ENCODE results near the gene TERT.

- TF ChIP-seq CHD1 (IDR thresholded peaks at IDR 0.05; ENCODE audit: low read depth, low read length) (no peak), EZH2 (IDR thresholded peaks at IDR 0.05; ENCODE audit: borderline replicate concordance, control insufficient read depth, low read depth, low read length) (no peak), CTCF (IDR thresholded peaks at IDR 0.05 in 2 of 3, conservative IDR thresholded peaks at IDR 0.05 in 1 of 3; ENCODE audit: control insufficient read depth in 2 of 3, extremely low read depth in 1 of 3, insufficient read depth in 1 of 3, low read depth in 3 of 3, low read length in 3 of 3) (no peak), USF1 (IDR thresholded peaks at IDR 0.05; ENCODE audit: borderline replicate concordance, extremely low read length, insufficient read depth, low read depth, low read length) (no peak), EP300 (IDR thresholded peaks at IDR 0.05; ENCODE audit: borderline replicate concordance in 1 of 2, control insufficient read depth in 1 of 2, low read depth in 2 of 2, low read length in 2 of 2) (no peak), TARDBP (IDR thresholded peaks at IDR 0.05; ENCODE audit: borderline replicate concordance) (no peak), CBFB (IDR thresholded peaks at IDR 0.05; ENCODE audit: low read depth) (no peak)
Measured at GRCh38 chr5:1282131-1282992, 12.5 kb downstream of the TERT start.
